Posterior vena cava (tissue), 2 donors: Measurements from ENCODE around the gene FKTN. TPM values are rescaled to one million over a fixed set of nuclear protein-coding genes. Genes with fewer than 3 reads are reported as not detected.
"Not testable (repeated sequence)": the region's sequence is repeated elsewhere in the genome, so short reads cannot be mapped to it uniquely, and the experiment has no call there.

Experiments
- DNase-seq: peaks from one replicate; pipeline ENCODE4 v3.0.0-alpha.2; 2020; ENCODE audit warnings: low spot score
- intact Hi-C, 2 donors: fragments of 100-400 bp; cut with DNase I; formaldehyde crosslinking; loops; one replicate each; pipeline versions ENCODE4 v1.14.1 to v1.14.2; 2022 to 2023
- long read RNA-seq, 2 donors: library from polyadenylated mRNA; unstranded; transcript quantifications; one replicate each; pipeline ENCODE4 v2.0.0, GENCODE V29; 2020 to 2021
- total RNA-seq, 2 donors: library from RNA; stranded (reverse); fragmentation: NEBNext Ultra II Directional; extraction: Animal tissue kit (Norgen Biotek cat#: 25700); gene quantifications; one replicate each; pipeline ENCODE4 v1.2.1, GENCODE V29; 2021
- donor health status: DM: yes; HTN: yes; CAD: no.
- donor health status: DM: yes; HTN: yes; CAD: no.

FKTN gene
- 10 to 100 TPM; 14.7 to 17.4 TPM for total RNA-seq
- long read RNA-seq, donor 1, result 0 reads
- long read RNA-seq, donor 2, partial matches to known transcripts, result 0 of 1 reads
- long read RNA-seq, donor 2, other reads (novel, unspliced or antisense), result 1 of 1 reads

DNA sequence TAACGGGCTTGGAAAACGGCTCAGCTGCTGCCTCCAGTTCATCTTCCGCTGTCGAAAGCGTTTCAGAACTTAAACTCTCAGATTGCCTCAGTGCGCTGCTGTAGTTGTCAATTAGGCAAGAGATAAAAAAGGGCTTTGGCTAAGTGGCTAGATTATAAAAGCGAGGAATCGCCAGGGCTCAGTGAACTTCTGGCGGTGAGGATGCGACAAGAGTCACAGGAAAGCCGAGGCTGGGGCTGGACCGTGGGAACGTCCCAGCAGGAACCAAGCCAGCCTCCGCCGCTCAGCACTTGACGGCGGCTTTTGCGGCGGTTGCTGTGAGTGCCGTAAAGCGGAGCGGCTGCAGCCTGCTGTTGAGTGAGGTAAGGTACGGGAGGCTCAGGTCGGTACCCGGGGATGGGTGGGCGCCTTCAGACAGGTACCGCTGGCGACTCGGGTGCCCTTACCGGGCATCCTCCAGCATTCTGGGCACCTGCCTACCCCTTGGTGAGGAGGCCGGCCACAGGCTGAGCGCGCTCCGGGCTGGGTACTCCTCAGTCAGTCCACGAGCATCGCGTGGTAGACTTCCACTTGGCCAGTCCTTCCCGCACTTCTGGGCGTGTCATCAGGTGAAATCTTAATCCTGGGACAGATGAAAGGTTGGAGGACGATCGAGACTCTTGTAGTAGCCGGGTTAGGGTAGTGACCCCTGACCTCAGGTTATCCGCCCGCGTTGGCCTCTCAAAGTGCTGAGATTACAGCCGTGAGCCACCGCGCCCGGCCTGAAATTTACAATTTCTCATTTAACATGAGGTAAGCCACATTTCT is at the start of gene FKTN:
Gene FKTN (plus strand): TSS at position 328 of the 807 bp plus-strand sequence. CDS start 16,902 bp downstream, outside the sequence.
- intact Hi-C loops, result no loop called here
- peak; percentile 96 for DNase-seq

DNA sequence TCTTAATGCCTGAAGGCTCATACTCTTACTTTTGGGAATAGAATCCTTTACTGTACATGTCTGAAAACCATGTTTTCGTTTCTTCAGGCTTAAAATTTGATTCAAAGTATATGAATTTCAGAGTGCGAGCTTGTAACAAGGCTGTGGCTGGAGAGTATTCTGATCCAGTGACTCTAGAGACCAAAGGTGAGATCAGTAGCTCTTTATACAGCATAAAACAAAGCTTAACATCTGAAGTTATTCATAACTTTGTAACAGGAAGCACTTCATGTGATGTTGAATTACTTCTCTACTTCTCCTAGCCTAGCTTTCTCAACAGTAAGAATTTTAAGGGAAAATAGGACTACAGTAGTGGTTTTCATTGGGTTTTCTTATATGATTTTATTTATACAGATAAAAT is 49.4 kb upstream of the FKTN start:
- DNase-seq, result no peak
- intact Hi-C loops, result no loop called here

GRCh38 chr9:105510024-105510423 is 47.9 kb upstream of the FKTN start:
- intact Hi-C loops, result no loop called here
- DNase-seq, result no peak

GRCh38 chr9:105511446-105511845 is 46.5 kb upstream of the FKTN start:
- DNase-seq, result no peak

DNA sequence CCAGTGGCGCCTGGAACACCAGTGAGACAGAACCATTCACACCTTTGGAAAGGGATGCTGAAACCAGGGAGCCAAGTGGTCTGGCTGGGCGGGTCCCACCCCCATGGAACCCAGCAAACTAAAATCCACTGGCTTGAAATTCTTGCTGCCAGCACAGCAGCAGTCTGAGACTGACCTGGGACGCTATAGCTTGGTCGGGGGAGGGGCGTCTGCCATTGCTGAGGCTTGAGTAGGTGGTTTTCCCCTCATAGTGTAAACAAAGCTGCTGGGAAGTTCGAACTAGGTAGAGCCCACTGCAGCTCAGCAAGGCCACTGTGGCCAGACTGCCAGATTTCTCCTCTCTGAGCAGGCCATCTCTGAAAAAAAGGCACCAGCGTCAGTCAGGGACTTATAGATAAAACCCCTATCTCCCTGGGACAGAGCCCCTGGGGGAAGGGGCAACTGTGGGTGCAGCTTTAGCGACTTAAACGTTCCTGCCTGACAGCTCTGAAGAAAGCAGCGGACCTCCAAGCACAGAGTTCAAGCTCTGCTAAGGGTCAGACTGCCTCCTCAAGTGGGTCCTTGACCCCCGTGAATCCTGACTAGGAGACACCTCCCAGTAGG is 42.0 kb upstream of the FKTN start:
- no peak for DNase-seq
- intact Hi-C loops, result no loop called here

More at GRCh38 chr9:105511446-105511845, 46.5 kb upstream of the FKTN start:
- intact Hi-C loops, result no loop called here

GRCh38 chr9:105519710-105520369 is 38.1 kb upstream of the FKTN start:
- intact Hi-C loops, result not testable (repeated sequence)
- DNase-seq, result peak; percentile 76

- DNase-seq, intact Hi-C loops: not testable (repeated sequence)
These were observed 36.9 kb upstream of the FKTN start for GRCh38 chr9:105520992-105521391.

GRCh38 chr9:105522618-105523385 is 35.1 kb upstream of the FKTN start:
- intact Hi-C loops, DNase-seq: not testable (repeated sequence)

GRCh38 chr9:105531530-105531929 is 26.4 kb upstream of the FKTN start:
- no peak for DNase-seq
- intact Hi-C loops, result no loop called here

DNA sequence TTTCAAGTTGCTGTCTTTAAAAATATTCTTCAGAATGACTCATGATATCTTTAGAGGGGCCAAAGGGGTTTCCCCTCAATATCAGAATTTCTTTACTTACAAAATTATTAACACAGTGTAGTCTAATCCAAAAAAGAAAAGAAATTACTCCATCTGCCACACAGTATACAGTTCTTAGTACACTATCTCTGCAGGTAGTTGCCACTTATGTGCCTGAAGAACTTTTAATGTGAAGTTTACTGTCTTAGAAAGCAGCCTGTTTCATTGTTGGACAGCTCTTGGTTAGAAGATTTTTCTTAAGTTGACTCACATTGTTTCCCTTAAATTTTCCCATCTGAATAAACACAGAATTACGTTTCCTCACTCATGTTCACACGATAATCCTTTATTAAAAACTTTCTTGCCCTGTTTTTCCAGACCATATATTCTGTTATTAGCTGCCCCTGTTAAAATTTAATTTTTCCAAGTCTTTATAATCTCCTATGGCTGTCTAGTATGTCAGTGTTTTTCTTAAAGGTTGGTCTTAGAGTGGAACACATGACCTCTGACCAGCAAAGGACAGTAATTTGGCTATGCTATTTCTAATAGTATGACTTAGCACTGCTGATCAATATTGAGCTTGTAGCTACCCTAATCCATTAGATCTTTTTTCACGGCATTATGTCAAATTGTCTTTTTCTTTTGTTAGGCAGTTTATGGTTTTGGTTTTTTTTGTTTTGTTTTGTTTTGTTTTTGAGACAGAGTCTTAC is 21.8 kb upstream of the FKTN start:
- no peak for DNase-seq

GRCh38 chr9:105539452-105539851 is 18.5 kb upstream of the FKTN start:
- no peak for DNase-seq
- intact Hi-C loops, result no loop called here

More for the DNA sequence above, 21.8 kb upstream of the FKTN start:
- intact Hi-C loops, result no loop called here

DNA sequence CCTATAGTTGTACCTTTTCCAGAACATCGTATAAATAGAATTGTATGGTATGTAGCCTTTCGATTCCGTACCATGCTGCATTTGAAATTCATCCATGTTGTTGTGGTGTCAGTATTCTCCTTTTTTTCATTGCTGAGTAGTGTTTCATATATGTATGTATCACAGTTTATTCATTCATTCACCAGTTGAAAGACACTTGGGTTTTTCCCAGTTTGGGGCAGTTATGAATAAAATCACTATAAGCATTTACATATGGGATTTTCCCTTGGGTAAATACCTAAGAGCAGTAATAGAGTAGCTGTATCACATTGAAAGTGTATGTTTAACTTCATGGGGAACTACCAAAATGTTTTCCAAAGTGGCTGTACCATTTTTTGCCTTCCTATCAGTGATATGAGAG is 16.1 kb upstream of the FKTN start:
- DNase-seq, result no peak
- intact Hi-C loops, result no loop called here

GRCh38 chr9:105554042-105554441 is 3.9 kb upstream of the FKTN start:
- DNase-seq, result peak; percentile 46
- intact Hi-C loops, result no loop called here

DNA sequence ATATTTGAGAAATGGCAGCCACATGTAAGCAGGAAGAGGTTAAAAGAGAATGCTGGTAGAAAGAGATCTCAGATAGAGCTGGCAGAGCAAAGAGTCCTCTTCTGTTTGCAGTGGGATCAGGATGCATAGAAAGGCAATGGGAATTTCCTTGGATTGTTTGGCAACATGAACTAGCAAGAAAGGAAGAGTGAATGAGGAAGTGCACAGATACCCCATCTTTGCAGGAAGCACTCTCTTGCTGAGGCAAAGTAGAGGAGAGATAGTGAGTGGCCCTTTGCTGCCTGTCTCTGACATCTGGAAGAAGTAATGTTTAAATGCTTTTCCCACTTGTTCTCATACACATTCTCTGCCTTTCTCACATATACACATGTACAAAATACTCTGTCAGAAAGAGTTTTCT is 14.5 kb downstream of the FKTN start:
- DNase-seq, result no peak
- intact Hi-C loops, result no loop called here

DNA sequence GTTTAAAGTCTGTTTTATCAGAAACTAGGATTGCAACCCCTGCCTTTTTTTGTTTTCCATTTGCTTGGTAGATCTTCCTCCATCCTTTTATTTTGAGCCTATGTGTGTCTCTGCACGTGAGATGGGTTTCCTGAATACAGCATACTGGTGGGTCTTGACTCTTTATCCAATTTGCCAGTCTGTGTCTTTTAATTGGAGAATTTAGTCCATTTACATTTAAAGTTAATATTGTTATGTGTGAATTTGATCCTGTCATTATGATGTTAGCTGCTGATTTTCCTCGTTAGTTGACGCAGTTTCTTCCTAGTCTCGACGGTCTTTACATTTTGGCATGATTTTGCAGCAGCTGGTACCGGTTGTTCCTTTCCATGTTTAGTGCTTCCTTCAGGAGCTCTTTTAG is 22.0 kb downstream of the FKTN start:
- intact Hi-C loops, DNase-seq: not testable (repeated sequence)

DNA sequence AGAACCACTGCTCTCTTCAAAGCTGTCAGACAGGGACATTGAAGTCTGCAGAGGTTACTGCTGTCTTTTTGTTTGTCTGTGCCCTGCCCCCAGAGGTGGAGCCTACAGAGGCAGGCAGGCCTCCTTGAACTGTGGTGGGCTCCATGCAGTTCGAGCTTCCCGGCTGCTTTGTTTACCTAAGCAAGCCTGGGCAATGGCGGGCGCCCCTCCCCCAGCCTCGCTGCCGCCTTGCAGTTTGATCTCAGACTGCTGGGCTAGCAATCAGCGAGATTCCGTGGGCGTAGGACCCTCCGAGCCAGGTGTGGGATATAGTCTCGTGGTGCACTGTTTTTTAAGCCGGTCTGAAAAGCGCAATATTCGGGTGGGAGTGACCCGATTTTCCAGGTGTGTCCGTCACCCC is 23.6 kb downstream of the FKTN start:
- intact Hi-C loops, DNase-seq: not testable (repeated sequence)

GRCh38 chr9:105593145-105593544 is 35.2 kb downstream of the FKTN start:
- intact Hi-C loops, result no loop called here
- DNase-seq, result no peak

- intact Hi-C loops, result no loop called here
- no peak for DNase-seq
These were observed 51.0 kb downstream of the FKTN start for GRCh38 chr9:105608721-105609598.
